Heart right ventricle (tissue), 16 donors: Measurements from ENCODE around the gene METTL26. TPM values are rescaled to one million over a fixed set of nuclear protein-coding genes. Genes with fewer than 3 reads are reported as not detected.

Experiments
- ATAC-seq, 8 donors: fragments of 200-7000 bp; cut with Tn5 transposase; one replicate each; pipeline ENCODE4 v1.9.1; 2020; ENCODE audit warnings: mild to moderate bottlenecking in 8 of 8, moderate library complexity in 8 of 8, moderate number of reproducible peaks in 1 of 8
- DNase-seq, 2 donors: peaks; one replicate each; pipeline ENCODE4 v3.0.0-alpha.2; 2020
- H3K27ac ChIP-seq, 10 donors: fragments of 200-600 bp; sonication (generic) in 2 of 10; one replicate each; pipeline versions ENCODE4 v1.5.0 to v1.8.0; 2020 to 2022; ENCODE audit warnings: mild to moderate bottlenecking in 3 of 10
- H3K27me3 ChIP-seq, 7 donors: fragments of 200-600 bp; one replicate each; pipeline ENCODE4 v1.8.0; 2021 to 2022; ENCODE audit warnings: mild to moderate bottlenecking in 2 of 7
- H3K36me3 ChIP-seq, 9 donors: fragments of 200-600 bp; sonication (generic) in 1 of 9; one replicate each; pipeline versions ENCODE4 v1.5.0 to v1.8.0; 2020 to 2022; ENCODE audit warnings: mild to moderate bottlenecking in 2 of 9
- H3K4me1 ChIP-seq, 9 donors: fragments of 200-600 bp; sonication (generic) in 1 of 9; one replicate each; pipeline versions ENCODE4 v1.5.0 to v1.8.0; 2020 to 2022; ENCODE audit warnings: mild to moderate bottlenecking in 4 of 9
- H3K4me3 ChIP-seq, 10 donors: fragments of 200-600 bp; sonication (generic) in 2 of 10; one replicate each; pipeline versions ENCODE4 v1.5.0 to v1.8.0; 2020 to 2022; ENCODE audit warnings: mild to moderate bottlenecking in 7 of 10, moderate library complexity in 2 of 10
- H3K9me3 ChIP-seq, 11 donors: fragments of 200-600 bp in 10 of 11; sonication (generic) in 2 of 11; one replicate each; pipeline versions ENCODE4 v1.5.0 to v1.8.0; 2013 to 2022; ENCODE audit warnings: mild to moderate bottlenecking in 2 of 11, control low read depth in 1 of 11, moderate library complexity in 1 of 11
- CTCF ChIP-seq, 9 donors: fragments of 200-600 bp; sonication (generic) in 2 of 9; IDR thresholded peaks; one replicate each; pipeline versions ENCODE4 v1.5.0 to v1.8.0; 2021 to 2022; ENCODE audit warnings: antibody characterized with exemption in 9 of 9, mild to moderate bottlenecking in 5 of 9, moderate library complexity in 1 of 9
- WGBS, 2 donors: extraction: QIAGEN DNeasy Blood & Tissue Kit; methylation state at CpG; one replicate each; pipeline ENCODE4 v1.1.7; 2013; ENCODE audit warnings: inconsistent platforms in 1 of 2; 5-methylcytosine and 5-hydroxymethylcytosine counted together
- intact Hi-C, 10 donors: fragments of 100-400 bp; cut with DNase I; formaldehyde crosslinking; loops; one replicate each; pipeline versions ENCODE4 v1.11.1 to v1.14.2; 2022
- polyA plus RNA-seq, 2 donors: library from polyadenylated mRNA; stranded (reverse); fragments of 200-250 nt; gene quantifications; one replicate each; pipeline ENCODE4 v1.2.3, GENCODE V29; 2013
- total RNA-seq, 10 donors: library from RNA; stranded (reverse); fragmentation: NEBNext Ultra II Directional in 3 of 10; extraction: Animal tissue kit (Norgen Biotek cat#: 25700) in 3 of 10; gene quantifications; one replicate each; pipeline versions ENCODE4 v1.2.1 to v1.2.4, GENCODE V29; 2021 to 2023
- donor health status: Arrhythmogenic right ventricular cardiomyopathy.
- donor health status: ischemic (EF 13 %, LVEDD 7.1; RV severe dilation, severe dysfunction).
- donor health status: healthy with polysubstance abuse.
- donor health status: DM: no; HTN: yes; CAD: no.
- donor health status: DM: no; HTN: no; CAD: no.
- donor health status: ischemic (EF 25% LVEDD 6.9; RV normal size, moderate dysfunction).
- donor health status: ischemic (EF 25% LVEDD 5.7; RV mildly dilated, moderate dysfunction).
- donor health status: healthy.
- donor health status: DM: yes; HTN: yes; CAD: no.
- donor health status: Ischemic cardiomyopathy.
- donor health status: ischemic (EF 35%, LVEDD 5.7; RV mildly dilated, moderate dysfunction).
- donor health status: nonischemic (EF 11% LVEDD 7.7; RV severe dilation, severe dysfunction).
- donor health status: DM: yes; HTN: yes; CAD: no.
- donor health status: PGD.
- donor health status: ischemic (EF 29% LVEDD 5.4; RV normal size, mild dysfunction).
- donor health status: nonischemic (EF 23%, LVEDD 6.1; RV moderate dilation, normal function).

The METTL26 gene
- total and polyA plus RNA-seq, 12 donors, result 34.5 to 237 (median 44.8) TPM

GRCh38 chr16:657487-657886 lies 21.4 kb upstream of the METTL26 start:
- ATAC-seq (no peak), DNase-seq (no peak)
- no peaks in the 10 kb centered on the region for H3K9me3 ChIP-seq
- peaks cover 0 to 16% (median 12%) of the 10 kb centered on the region in 9 donors for H3K4me1 ChIP-seq
- H3K4me3 ChIP-seq, result no peak overlapping the region
- no peaks in the 10 kb centered on the region for H3K27me3 ChIP-seq
- peaks cover 0 to 51% (median 0%) of the 10 kb centered on the region in 9 donors for H3K36me3 ChIP-seq
- no peak overlapping the region for H3K27ac ChIP-seq
- intact Hi-C loops, result loop anchor here in 2 of 10 donors (5.0 to 10.0 kb wide), 2 partner anchors 73 to 80 kb away; no protein-coding TSS in a partner anchor
- 92 to 94% methylated on average over 22 of the region's 22 CpGs for WGBS, 2 donors
- no peak for TF ChIP-seq CTCF (IDR thresholded peaks at IDR 0.05)

- ATAC-seq, result no peak
- H3K4me1 ChIP-seq, result peaks cover 5 to 11% (median 9%) of the 10 kb centered on the region in 9 donors
- peaks cover 0 to 57% (median 0%) of the 10 kb centered on the region in 9 donors for H3K36me3 ChIP-seq
- DNase-seq, result no peak
- no peak overlapping the region for H3K27ac ChIP-seq
- 91 to 97% methylated on average over 12 of the region's 12 CpGs for WGBS, 2 donors
- no peak for TF ChIP-seq CTCF (IDR thresholded peaks at IDR 0.05)
- no peak overlapping the region for H3K4me3 ChIP-seq
- H3K27me3 ChIP-seq, result no peaks in the 10 kb centered on the region
- no peaks in the 10 kb centered on the region for H3K9me3 ChIP-seq
- intact Hi-C loops, result loop anchor here in 1 of 10 donors (10.0 kb wide), 1 partner anchor 69 kb away; no protein-coding TSS in a partner anchor
These were observed 17.9 kb upstream of the METTL26 start for GRCh38 chr16:654034-654433.

DNA sequence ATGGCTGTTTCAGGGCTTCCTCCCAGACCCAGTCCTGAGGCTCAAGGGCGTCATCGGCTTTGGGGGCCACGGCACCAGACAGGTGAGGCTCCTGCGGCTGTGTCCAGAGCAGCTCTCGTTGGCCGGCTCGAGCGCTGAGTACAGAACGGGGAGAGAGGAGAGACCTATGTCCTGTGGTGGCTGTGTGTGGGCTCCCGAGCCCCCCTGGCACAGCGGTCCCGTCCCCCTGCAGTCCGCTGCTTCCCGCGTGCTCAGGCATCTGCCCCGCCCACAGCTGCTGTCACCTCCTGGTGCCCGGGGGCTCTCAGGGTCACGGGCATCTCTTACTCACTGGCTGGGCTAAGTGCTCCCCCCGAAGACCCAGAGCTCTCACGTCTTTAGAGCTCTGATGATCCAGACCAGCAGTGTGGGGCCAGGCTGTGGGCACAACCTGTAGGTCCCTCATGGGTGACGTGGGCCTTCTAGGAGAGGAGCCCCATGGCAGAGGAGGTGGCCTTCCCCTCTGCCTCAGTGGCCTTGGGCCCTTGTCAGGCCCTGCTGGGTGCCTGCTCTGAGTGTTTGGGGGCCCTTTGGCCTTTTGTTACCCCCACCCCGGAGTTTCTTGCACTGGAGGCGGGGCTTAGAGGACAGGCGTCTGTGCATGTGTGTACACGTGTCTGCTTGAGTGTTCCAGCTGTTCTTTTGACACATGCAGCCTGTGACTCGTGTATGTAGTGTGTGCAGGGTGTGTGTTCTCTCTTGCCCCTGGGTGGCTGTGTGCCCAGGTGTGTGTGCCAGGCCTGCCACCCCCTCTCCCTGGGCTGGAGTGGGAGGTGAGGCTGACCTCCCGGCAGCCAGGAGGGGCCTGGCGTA lies 16.6 kb upstream of the METTL26 start:
- TF ChIP-seq CTCF (IDR thresholded peaks at IDR 0.05), result no peak
- Histone ChIP-seq H3K4me3 (no peak overlapping the region), H3K27ac (no peak overlapping the region), H3K36me3 (peaks cover 0 to 43% (median 0%) of the 10 kb centered on the region in 9 donors), H3K4me1 (peaks cover 14 to 25% (median 21%) of the 10 kb centered on the region in 9 donors), H3K9me3 (no peaks in the 10 kb centered on the region), H3K27me3 (no peaks in the 10 kb centered on the region)
- 86 to 87% methylated on average over 28 of the region's 28 CpGs for WGBS, 2 donors
- DNase-seq, result no peak
- intact Hi-C loops, result loop anchor here in 1 of 10 donors (10.0 kb wide), 1 partner anchor 68 kb away; no protein-coding TSS in a partner anchor
- no peak for ATAC-seq

DNA sequence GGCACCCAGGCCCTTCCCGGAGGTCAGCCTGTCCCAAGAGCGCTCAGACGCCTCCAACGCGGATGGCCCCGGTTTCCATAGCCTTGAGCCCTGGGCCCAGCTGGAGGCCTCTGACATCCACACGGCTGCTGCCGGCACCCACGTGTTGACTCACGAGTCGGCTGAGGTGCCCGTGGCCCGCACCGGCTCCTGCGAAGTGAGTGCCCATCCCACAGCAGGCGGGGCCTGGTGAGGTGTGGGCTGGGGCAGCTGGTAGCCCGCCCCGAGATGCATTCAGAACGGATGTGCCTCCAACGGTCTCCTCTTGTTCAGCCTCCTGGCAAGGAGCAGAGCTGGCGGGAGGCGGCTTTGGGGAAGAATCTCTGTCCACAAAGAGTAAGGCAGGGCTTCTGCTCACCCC lies 15.7 kb upstream of the METTL26 start:
- Histone ChIP-seq H3K9me3 (no peaks in the 10 kb centered on the region), H3K4me3 (no peak overlapping the region), H3K4me1 (peaks cover 21 to 33% (median 30%) of the 10 kb centered on the region in 9 donors), H3K27ac (no peak overlapping the region), H3K27me3 (no peaks in the 10 kb centered on the region), H3K36me3 (peaks cover 0 to 35% (median 0%) of the 10 kb centered on the region in 9 donors)
- DNase-seq, result no peak
- intact Hi-C loops, result loop anchor here in 1 of 10 donors (10.0 kb wide), 1 partner anchor 67 kb away; no protein-coding TSS in a partner anchor
- no peak for ATAC-seq
- no peak for TF ChIP-seq CTCF (IDR thresholded peaks at IDR 0.05)
- WGBS, 2 donors, result 87 to 89% methylated on average over 22 of the region's 22 CpGs
